HG02840 (cell line): ENCODE results near the gene CHL1.
A peak's percentile ranks its signal among the peaks of the same experiment; 100 is the strongest.

Experiments used
- ATAC-seq: cut with Tn5 transposase; IDR thresholded peaks from one replicate; pipeline ENCODE4 v1.9.1; 2021; ENCODE audit warnings: mild to moderate bottlenecking, moderate library complexity, moderate number of reproducible peaks; ENCODE audit not compliant: unreplicated experiment, low FRiP score

The CHL1 gene, protein sequence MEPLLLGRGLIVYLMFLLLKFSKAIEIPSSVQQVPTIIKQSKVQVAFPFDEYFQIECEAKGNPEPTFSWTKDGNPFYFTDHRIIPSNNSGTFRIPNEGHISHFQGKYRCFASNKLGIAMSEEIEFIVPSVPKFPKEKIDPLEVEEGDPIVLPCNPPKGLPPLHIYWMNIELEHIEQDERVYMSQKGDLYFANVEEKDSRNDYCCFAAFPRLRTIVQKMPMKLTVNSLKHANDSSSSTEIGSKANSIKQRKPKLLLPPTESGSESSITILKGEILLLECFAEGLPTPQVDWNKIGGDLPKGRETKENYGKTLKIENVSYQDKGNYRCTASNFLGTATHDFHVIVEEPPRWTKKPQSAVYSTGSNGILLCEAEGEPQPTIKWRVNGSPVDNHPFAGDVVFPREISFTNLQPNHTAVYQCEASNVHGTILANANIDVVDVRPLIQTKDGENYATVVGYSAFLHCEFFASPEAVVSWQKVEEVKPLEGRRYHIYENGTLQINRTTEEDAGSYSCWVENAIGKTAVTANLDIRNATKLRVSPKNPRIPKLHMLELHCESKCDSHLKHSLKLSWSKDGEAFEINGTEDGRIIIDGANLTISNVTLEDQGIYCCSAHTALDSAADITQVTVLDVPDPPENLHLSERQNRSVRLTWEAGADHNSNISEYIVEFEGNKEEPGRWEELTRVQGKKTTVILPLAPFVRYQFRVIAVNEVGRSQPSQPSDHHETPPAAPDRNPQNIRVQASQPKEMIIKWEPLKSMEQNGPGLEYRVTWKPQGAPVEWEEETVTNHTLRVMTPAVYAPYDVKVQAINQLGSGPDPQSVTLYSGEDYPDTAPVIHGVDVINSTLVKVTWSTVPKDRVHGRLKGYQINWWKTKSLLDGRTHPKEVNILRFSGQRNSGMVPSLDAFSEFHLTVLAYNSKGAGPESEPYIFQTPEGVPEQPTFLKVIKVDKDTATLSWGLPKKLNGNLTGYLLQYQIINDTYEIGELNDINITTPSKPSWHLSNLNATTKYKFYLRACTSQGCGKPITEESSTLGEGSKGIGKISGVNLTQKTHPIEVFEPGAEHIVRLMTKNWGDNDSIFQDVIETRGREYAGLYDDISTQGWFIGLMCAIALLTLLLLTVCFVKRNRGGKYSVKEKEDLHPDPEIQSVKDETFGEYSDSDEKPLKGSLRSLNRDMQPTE (N-terminal part only)

DNA sequence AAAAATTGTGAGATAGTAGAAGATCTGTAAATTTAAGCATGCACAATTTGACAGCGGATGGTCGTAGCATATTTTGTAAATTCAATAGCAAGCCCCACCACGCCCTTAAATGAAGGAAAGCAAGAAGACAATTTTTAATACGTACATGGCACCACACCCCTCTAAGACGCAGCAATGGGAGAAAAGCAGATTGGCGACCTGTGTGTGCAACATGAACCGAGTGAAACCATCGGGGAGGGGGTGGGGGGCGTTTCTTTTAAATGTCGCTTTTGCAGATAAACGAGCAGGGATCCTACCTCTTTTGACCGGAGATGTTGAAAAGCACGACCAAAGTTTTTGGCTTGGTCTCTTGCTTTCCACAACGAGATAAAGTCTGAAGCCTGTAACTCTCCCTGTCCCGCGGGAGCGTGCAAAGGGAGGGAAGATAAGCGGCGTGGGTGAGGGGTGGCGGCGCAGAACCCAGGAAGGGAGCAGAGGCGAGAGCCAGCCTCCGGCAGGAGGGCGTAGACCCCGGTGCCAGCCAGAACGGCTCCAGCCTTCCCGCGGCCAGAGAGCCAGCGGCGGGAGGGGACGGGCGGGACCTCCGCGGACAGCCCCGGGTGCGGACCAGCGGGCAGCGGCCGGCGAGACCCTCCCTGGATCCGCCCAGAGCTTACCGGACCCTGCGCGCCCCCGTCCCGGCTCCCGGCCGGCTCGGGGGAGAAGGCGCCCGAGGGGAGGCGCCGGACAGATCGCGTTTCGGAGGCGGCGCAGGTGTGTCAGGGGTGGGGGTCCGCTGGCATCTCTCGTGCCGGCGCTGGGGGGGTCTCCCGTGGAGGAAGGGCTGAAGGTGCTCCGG is at the start of gene CHL1:
Gene CHL1 (plus strand): TSS at position 453 of the 838 bp plus-strand sequence. CDS start 123,014 bp downstream, outside the sequence.
- peak; percentile 15 for ATAC-seq

DNA sequence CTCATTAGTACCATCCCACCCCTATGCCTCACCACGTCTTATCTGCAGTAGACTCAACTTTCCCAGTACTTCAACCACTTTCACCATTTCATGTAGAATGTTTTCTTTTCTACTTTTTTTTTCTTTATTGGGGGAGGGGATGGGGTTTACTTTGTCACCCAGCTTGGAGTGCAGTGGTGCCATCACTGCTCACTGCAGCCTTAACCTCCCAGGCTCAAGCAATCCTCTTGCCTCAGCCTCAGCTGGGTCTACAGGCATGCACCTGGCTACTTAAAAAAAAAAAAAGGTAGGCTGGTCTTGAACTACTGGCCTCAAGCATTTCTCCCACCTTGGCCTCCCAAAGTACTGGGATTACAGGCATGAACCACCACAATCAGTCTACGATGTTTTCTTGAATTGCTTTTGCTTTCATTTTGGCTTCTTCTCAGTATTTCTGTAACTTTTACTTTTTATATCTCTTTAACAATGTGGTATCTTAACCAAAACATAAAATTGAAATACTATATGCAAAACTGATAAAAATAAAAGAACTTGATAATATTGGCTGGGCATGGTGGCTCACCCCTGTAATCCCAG is 44.9 kb upstream of the CHL1 start:
- no peak for ATAC-seq

DNA sequence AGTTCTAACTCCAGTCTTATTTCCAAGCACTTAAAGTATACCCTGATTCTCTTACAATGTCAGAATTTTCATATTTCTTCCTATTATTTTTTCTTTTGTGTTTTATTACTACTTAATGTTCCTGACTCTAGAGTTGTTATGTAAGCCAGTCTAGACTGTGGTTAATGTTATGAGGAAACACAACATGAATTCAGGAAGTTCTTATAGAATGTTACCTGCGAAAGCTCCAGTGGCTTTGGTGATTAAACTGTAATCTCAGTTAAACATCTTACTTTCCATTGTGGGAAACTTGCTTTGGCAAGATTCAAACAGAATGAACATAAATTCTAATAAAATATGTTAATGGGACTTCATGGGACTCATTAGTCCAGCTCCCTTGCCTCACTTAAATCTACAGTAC is 36.6 kb upstream of the CHL1 start:
- ATAC-seq, result no peak

DNA sequence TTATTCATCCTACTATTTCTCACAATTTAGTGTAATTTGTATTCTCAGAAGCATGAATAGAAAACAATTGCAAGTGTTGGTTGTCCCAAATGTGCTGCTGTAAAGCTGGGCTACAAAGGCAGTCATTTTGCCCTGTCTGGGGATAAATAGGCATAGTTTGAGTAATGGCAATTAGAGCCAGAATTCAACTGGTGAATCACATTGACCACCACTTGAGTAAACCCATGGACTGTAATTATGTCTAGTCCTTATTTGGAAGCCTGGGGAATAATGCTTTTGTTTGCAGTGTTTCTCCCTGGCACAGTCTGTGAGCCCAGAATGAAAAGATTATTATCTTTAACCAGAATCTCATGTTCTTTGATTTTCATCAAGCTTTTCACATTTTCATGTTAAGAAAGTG is 30.5 kb upstream of the CHL1 start:
- ATAC-seq, result no peak

DNA sequence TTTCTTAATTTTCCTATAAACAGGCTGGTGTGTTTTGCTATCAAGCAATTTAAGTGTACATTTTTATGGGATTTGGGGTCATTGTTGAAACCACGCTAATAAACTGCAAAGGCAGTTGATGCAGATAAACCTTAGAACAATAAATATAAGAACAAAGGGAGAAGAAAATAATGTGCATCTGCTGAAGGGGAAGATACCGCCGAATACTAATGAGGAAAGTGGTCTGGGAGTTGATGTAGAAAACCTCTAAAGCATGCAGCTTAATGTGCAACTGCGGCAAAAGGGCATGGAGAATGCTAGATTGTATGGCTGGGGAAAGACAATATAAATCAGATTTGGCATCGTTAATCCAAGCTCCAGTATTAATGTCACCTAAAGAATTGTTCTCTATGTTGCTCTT is 29.8 kb upstream of the CHL1 start:
- no peak for ATAC-seq

DNA sequence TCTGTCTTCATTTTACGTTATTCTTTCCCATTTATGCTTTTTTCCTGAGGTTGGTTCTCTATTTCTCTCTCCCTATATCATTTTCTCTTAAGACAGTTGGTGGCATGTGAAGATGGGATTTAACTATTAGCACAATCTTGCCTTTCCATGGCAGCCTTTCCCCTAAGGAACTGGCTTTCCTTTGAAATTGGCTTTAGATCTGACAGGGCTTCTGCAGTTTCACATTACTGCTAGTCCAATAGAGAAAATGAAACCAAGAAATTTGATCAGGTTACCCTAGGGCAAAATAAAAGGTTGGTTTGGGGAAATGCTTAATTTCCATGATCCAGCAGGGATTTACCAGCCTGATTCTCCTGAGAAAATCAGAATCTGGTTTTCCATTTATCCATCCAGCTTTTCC is 22.7 kb upstream of the CHL1 start:
- no peak for ATAC-seq

DNA sequence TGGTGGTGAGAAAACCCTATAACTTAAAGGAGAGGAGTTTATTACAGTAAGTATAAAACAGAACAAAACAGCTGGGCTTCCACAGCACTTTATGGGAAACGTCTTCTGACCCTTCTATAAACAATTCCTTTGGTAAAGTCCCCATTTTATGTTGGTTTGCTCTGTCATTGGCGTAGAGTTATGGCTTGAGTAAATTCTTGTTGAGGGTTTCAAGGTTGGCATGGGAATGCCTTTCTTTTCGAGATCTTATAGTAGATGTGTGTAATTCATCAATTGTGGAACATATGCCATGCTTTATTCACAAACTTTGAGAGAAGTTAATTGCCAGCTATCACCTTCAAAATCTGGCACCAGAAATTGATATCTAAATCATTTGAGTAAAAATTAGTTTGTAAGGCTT is 11.6 kb upstream of the CHL1 start:
- no peak for ATAC-seq

DNA sequence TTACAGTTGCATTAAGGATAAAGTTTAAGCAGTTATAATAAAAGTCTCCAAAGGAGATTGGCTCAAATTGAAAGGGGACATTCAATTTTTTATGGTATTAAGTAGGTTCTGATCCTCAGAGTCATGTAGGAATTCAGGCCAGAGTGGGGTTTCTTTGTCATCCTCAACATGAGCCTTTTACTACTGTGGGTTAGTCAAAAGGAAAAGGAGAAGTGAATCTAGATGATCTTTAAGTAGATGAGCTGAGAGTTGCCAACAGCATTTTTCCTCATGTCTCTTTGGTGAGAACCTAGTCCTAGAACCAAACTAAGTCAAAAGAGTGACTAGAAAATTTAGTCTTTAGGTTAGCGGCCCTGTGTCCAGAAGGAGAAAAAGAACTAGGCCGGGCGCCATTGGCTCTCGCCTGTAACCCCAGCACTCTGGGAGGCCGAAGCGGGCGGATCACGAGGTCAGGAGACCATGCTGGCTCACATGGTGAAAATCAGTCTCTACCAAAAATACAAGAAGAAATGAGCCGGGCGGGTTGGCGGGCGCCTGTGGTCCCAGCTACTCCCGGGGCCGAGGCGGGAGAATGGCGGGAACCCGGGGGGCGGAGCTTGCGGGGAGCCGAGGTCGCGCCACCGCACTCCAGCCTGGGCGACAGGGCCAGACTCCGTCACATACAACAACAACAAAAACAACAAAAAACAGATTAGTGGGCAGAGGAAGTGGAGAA is 4.2 kb upstream of the CHL1 start:
- peak; percentile 71 for ATAC-seq

DNA sequence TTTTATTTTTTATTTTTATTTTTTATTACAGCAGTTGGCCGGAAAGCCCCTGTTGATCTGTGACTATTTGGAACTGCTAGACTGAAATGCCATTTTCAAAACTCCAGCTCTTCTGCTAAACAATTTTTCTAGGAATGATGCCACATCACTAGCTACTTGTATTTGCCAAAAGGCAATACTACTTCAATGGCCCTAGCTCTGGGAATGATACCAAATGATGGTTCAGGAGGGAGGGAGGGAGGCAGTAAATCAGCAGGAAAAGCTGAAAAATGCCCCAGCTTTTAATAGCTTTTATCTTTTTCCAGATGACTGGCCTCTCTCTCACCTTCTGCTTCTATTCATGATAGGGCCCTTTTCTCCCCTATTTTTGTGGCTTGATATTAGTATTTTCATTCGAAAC is 2.6 kb upstream of the CHL1 start:
- ATAC-seq, result no peak

DNA sequence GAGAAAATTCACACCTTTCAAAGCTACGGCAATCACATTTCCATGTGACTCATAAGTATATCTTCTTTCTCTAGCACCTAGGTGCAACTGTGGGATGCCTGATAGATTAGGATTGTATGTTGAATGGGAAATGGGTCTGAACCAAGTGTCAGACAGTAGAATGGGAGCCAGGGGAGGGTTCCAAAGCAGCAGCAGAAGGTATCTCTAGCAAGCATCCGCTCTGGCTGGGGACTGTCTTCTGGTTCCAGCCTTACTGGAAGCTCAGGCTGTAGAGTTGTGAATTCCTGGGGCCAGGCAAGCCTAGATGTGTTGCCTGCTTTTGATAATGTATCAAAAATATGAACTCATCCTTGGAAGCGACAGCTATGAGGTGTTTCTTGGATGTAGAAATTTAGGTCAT is 2.1 kb upstream of the CHL1 start:
- ATAC-seq, result no peak

DNA sequence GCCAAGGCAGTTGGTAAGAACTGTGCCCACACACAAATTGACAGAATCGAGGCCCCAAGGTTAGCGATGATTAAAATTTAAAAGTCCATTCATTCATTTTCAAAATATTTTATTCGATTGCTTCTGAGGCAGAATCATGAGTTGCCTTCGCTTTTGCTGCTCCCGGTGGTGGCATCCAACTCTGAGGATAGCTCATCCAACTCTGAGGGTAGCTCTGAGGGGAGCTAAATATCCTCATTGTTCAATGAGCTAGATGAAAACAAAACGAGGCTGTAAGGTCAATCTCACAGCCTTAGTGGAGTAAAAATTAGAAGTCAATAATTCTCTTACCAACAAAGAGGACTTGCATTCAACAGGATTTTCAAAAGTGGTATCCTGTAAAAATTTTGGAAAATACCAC is 897 bp upstream of the CHL1 start:
- no peak for ATAC-seq

DNA sequence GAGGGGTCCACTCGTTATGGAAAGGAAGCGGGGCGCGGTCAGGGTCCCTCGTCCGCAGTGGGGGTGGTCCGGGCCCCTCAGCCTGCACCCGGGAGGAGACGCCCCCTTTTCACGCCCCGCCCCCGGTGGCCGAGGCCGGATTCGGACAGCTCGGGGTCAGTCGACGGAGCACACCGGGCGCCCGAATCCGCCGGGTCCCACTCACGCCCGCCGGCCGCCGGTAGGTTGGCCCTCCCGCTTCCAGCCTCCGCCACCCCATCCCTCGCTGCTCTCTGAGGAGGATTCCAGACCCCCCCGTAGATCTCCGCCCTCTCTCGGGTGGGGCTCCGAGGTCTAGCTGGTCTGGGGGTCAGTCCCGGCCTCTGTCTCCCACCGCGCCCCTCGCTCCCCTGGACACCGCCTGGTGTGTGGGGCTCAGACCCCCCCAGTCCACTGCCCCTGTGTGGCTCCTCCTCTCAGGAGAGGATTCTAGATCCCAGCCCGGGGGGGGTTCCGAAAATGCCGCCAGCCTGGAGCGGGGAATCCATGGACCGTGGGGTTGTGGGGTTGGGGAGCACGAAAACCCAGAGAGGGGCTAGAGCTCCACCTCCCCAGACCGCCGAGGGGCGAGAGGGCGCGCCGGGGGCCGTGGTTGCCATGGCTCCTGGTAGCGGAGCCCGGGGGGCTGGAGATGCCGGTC is 725 bp downstream of the CHL1 start:
- peak; percentile 39 for ATAC-seq

DNA sequence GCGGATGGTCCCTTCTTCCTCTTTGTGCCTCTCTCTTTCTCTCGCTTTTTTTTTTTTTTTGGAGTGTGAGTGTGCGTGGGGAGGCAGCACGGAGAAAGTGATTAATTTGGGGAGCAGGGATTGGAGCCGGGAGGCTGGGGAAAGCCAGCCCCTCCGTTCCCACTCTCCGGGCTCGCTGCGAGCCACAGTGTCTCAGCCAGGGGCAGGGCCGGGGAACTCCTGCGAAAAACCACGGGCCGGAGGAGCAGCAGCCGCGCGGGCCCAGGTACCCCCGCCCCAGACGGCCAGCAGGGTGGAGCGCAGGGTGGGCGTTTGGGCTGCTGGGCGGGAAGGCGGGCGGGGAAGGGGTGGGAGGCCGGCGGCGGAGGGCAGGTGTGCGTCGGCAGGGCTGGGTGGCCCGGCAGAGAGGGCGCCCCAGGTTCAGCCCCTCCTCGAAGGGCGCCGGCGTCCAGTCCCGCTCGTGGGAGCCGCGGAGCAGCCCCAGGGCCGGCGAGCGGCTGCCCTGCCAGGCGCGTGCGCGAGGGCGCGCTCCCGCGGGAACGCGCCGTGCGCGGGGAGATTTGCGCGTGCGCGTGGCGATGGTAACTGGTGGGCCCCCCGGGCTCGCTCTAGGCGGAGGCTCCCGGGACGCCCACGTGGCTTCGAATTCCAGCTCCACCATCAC is 1.4 kb downstream of the CHL1 start:
- ATAC-seq, result peak; percentile 37

DNA sequence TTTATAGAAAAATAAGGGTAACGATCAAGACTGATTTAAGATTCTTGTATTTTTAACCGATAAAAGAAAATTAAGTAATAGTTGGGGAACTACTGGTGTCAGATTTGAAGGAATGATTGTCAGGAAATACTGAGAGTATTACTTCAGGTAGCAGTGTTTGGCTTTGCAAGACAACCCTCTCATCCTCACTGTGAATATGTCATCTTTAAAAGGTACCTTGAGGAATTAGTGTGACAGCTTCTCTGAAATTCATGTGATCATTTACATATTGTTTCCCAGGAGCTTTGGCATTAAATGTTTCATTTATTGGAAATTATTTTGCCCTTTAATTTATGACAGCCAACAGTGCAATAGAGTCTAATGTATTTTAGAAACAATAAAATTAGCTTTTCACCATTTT is 3.3 kb downstream of the CHL1 start:
- ATAC-seq, result no peak

DNA sequence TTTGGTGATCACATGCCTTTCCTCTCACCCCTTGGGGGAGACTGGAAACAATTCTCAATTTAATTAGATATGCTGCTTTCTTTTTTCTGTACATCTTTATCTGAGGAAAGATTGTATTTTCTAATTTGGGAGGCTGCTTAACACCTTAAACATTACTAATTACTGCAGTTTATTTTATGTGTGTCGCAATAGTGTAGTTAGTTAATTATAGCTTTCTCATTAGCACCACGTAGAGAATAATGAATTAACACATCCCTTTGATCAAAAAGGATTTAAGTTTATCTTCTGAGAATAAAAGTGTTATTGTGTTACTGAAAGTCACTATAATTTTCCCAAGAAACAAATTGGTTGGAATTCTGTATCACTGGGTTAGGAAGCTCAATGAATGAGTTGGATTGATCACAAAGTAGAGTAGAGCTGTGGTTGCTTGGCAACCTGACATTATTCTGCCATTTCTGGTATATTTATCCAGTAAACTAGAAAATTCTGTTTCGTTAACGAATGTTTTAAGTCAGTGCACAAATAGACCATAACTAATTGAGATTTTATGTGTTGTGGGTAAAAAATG is 4.3 kb downstream of the CHL1 start:
- no peak for ATAC-seq

DNA sequence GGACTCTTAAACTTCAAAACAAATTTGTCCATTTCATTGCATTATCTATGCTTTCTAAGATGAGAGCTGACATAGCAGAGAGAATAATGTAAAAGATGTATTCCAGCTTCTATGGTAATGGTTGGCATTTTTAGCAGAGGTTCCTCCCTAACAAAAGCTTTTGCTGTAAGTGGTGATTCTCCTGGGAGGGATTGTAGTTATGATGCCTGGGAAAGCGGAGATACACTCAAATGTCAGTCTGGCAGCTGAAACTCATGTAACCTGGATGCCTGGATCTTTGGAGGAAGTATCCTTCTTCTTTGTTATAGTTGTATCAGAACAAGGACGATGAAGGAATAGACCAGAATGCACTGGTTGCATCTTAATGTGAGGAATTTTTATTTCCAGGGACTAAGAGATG is 7.5 kb downstream of the CHL1 start:
- ATAC-seq, result no peak

DNA sequence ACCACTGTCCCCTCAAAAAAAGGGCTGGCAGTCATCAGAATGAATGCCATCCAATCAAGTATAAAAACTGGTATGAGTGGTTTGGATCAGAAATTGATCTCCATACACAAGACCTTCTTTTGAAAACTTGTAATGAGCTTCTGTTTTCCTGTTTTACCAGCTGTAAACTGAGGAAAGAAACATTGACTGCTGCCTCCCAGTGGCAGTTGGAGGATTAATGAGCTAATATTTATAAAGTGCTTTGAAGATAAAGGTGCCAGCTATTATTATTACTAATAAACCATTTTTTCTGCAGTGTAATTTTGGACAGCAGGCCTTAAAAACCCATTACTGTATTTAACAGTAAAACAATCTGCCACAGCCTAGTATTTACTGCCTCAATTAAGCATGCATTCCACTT is 11.4 kb downstream of the CHL1 start:
- no peak for ATAC-seq

DNA sequence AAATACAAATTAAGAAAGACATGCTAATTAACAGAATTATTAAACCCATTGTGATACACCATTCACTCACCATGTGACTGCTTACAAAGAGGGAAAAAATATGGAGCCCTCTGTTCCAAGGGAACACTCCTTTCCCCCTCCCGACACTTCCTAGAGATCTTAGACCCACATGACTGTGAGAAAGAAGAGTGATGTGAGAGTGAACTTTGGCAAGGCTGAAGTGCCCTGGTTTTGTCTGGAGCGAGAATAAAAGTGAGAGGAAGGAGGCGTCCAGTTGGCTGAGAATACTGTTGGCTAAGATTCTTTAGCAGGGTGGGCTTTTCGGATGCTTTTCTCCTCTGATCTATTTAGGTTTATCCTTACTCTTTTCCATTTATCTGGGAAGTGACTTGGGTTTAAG is 14.1 kb downstream of the CHL1 start:
- ATAC-seq, result no peak
